K562 (cell line): ENCODE data around the gene EVC. TPM values are rescaled to one million over a fixed set of nuclear protein-coding genes. Genes with fewer than 3 reads are reported as not detected.

Source experiments
- ATAC-seq: fragments of 200-7000 bp; cut with Tn5 transposase; 3 replicates; pipeline ENCODE4 v1.9.1; 2020; ENCODE audit warnings: moderate library complexity
- BruUV-seq: library from RNA; stranded (reverse); fragments of 400-500 nt; replicated peaks from 2 replicates; lab custom pipeline; 2021; lab: Mats Ljungman, UMichigan
- CTCF ChIA-PET: fragments of 300-600 bp; formaldehyde crosslinking; extraction: SDS; loops from one replicate; lab custom pipeline; 2021; ENCODE audit warnings: low intra/inter-chr PET ratio; lab: Yijun Ruan, JAX
- POLR2A ChIA-PET: fragments of 300-600, 350-650 bp; sonication (Branson Sonifier 250); formaldehyde crosslinking; extraction: SDS; loops from one replicate; lab custom pipeline; 2021; ENCODE audit warnings: antibody characterized with exemption, inconsistent platforms; lab: Yijun Ruan, JAX
- DNase-seq, 4 experiments: peaks; one replicate each; pipeline versions ENCODE4 v3.0.0 to v3.0.0-alpha.2; 2011 to 2018; ENCODE audit warnings: low spot score in 3 of 4, mixed read lengths in 3 of 4; ENCODE audit errors: extremely low read depth in 1 of 4
- FAIRE-seq: peaks from 2 replicates; lab custom pipeline; 2011; peaks lifted over from hg19 to GRCh38; lab: Jason Lieb, UNC
- H2AFZ ChIP-seq: 2 replicates; pipeline ENCODE4 v1.6.0; 2011; ENCODE audit warnings: low read depth, low read length, control low read depth, inconsistent platforms
- H3K27ac ChIP-seq: fragments of 200-600 bp; 3 replicates; pipeline ENCODE4 v1.8.0; 2011; ENCODE audit warnings: low read depth, mild to moderate bottlenecking, control low read depth, inconsistent platforms, low read length, moderate library complexity, mixed read lengths; ENCODE audit errors: extremely low read depth
- H3K27me3 ChIP-seq, 2 experiments: fragments of 300-600 bp in 1 of 2; 2 replicates in 1 of 2; 3 replicates in 1 of 2; pipeline versions ENCODE4 v1.6.0 to v1.8.0; 2011; ENCODE audit warnings: inconsistent platforms in 2 of 2, low read length in 2 of 2, mild to moderate bottlenecking in 1 of 2, mixed read lengths in 1 of 2, moderate library complexity in 1 of 2; ENCODE audit not compliant: control insufficient read depth in 2 of 2, insufficient read depth in 2 of 2
- H3K36me3 ChIP-seq: fragments of 300-600 bp; 3 replicates; pipeline ENCODE4 v1.8.0; 2011; ENCODE audit warnings: mild to moderate bottlenecking, low read length, inconsistent platforms; ENCODE audit not compliant: control insufficient read depth, insufficient read depth
- H3K4me1 ChIP-seq, 2 experiments: fragments of 200-600 bp in 1 of 2; replicated peaks in 1 of 2; 2 replicates in 1 of 2; 3 replicates in 1 of 2; pipeline versions ENCODE4 v1.5.1 to v1.8.0; 2011; ENCODE audit warnings: inconsistent platforms in 2 of 2, low read length in 2 of 2, mild to moderate bottlenecking in 1 of 2, mixed read lengths in 1 of 2, moderate library complexity in 1 of 2; ENCODE audit not compliant: control insufficient read depth in 2 of 2, insufficient read depth in 2 of 2
- H3K4me2 ChIP-seq: 2 replicates; pipeline ENCODE4 v1.6.1; 2011; ENCODE audit warnings: low read length, control low read depth, inconsistent platforms, mixed read lengths; ENCODE audit not compliant: insufficient read depth
- H3K4me3 ChIP-seq: fragments of 200-600 bp; sonication (generic), shearing (Covaris generic); 2 replicates; pipeline ENCODE4 v1.5.1; 2016; ENCODE audit warnings: control low read depth, inconsistent platforms
- H3K79me2 ChIP-seq: fragments of 200-600 bp; 3 replicates; pipeline ENCODE4 v1.8.0; 2011; ENCODE audit warnings: low read length, inconsistent platforms; ENCODE audit not compliant: control insufficient read depth, insufficient read depth
- H3K9ac ChIP-seq, 2 experiments: 2 replicates each; pipeline versions ENCODE4 v1.6.0 to v1.6.1; 2011; ENCODE audit warnings: low read depth in 2 of 2, low read length in 2 of 2, control low read depth in 1 of 2, inconsistent platforms in 1 of 2, mild to moderate bottlenecking in 1 of 2, mixed read lengths in 1 of 2; ENCODE audit not compliant: insufficient read depth in 1 of 2
- H3K9me1 ChIP-seq: one replicate; pipeline ENCODE4 v1.6.0; 2011; ENCODE audit warnings: inconsistent platforms, mild to moderate bottlenecking, low read length, moderate library complexity; ENCODE audit not compliant: control insufficient read depth, insufficient read depth
- H3K9me3 ChIP-seq: replicated peaks from 2 replicates; pipeline ENCODE4 v1.5.1; 2011; ENCODE audit warnings: low read depth, low read length, inconsistent platforms; ENCODE audit not compliant: control insufficient read depth, insufficient read depth
- H4K20me1 ChIP-seq: replicated peaks from 2 replicates; pipeline ENCODE4 v1.6.1; 2011; ENCODE audit warnings: low read length, inconsistent platforms, mixed read lengths; ENCODE audit not compliant: control insufficient read depth, insufficient read depth
- ETV6 ChIP-seq, 3 experiments: fragments of 150-350 bp in 1 of 3; sonication (generic) in 1 of 3; formaldehyde crosslinking in 1 of 3; IDR thresholded peaks; 2 replicates each; pipeline versions ENCODE4 v1.6.1 to v1.8.0; 2014 to 2022; ENCODE audit warnings: borderline replicate concordance in 2 of 3, low read depth in 2 of 3, antibody characterized with exemption in 1 of 3, low read length in 1 of 3, mild to moderate bottlenecking in 1 of 3, missing genetic modification reagents in 1 of 3
- IFI16 ChIP-seq: fragments of 250-450 bp; sonication (Bioruptor Pico); IDR thresholded peaks from 2 replicates; pipeline ENCODE4 v2.1.2; 2022; ENCODE audit warnings: mild to moderate bottlenecking, inconsistent platforms
- MEF2D ChIP-seq: conservative IDR thresholded peaks from 2 replicates; pipeline ENCODE4 v1.6.1; 2016; ENCODE audit warnings: low read depth, missing genetic modification characterization, missing compliant biosample characterization
- MIER1 ChIP-seq: fragments of 450-650 bp; IDR thresholded peaks from 2 replicates; pipeline ENCODE4 v1.6.1; 2016; ENCODE audit warnings: antibody characterized with exemption, mild to moderate bottlenecking, low read depth
- MXI1 ChIP-seq: IDR thresholded peaks from 2 replicates; pipeline ENCODE4 v1.6.1; 2011; ENCODE audit warnings: low read depth, mild to moderate bottlenecking, improper control_type of control experiment, low read length
- NFATC3 ChIP-seq: fragments of 450-650 bp; IDR thresholded peaks from 2 replicates; pipeline ENCODE4 v1.6.1; 2017; ENCODE audit warnings: mild to moderate bottlenecking
- RBM25 ChIP-seq: fragments of 200-400 bp; formaldehyde crosslinking; IDR thresholded peaks from 2 replicates; pipeline ENCODE4 v1.6.1; 2018; ENCODE audit warnings: low read length, low read depth, moderate library complexity; ENCODE audit not compliant: severe bottlenecking
- RFX1 ChIP-seq: fragments of 450-650 bp; IDR thresholded peaks from 2 replicates; pipeline ENCODE4 v1.6.1; 2016; ENCODE audit warnings: mild to moderate bottlenecking, moderate library complexity
- STAT5A ChIP-seq: IDR thresholded peaks from 2 replicates; pipeline ENCODE4 v1.6.1; 2012; ENCODE audit warnings: low read length, inconsistent platforms, borderline replicate concordance
- ZFP36 ChIP-seq: fragments of 150-350 bp; IDR thresholded peaks from 2 replicates; pipeline ENCODE4 v1.6.1; 2018; ENCODE audit warnings: low read length, low read depth; ENCODE audit not compliant: partially characterized antibody
- WGBS: fragments of 100-300 bp; shearing (Covaris generic); methylation state at CpG from one replicate; pipeline ENCODE4 v1.1.6; 2016; ENCODE audit warnings: low coverage, mixed read lengths; ENCODE audit not compliant: insufficient coverage; ENCODE audit errors: missing lambda C conversion rate; 5-methylcytosine and 5-hydroxymethylcytosine counted together
- in situ Hi-C: fragments of 300-500 bp; cut with MboI; formaldehyde crosslinking; loops from 4 replicates; pipeline ENCODE4 v1.15.0; 2018; ENCODE audit warnings: inconsistent platforms, mixed read lengths
- intact Hi-C: fragments of 100-400 bp; cut with micrococcal nuclease; formaldehyde crosslinking; loops from 2 replicates; pipeline ENCODE4 v1.14.2; 2022
- polyA plus RNA-seq, 8 experiments: library from polyadenylated mRNA; depleted of rRNA in 4 of 8; stranded (reverse) in 5 of 8; unstranded in 3 of 8; fragments of >200 nt; fragmentation: Nextera tagmentation in 2 of 8; fragmentation: Illumina TruSeq in 1 of 8; extraction: Ambion mirVana in 2 of 8; extraction: Trizol in 1 of 8; gene quantifications; 2 replicates each; pipeline versions ENCODE4 v1.2.1 to v1.2.3, GENCODE V29; 2011 to 2014; ENCODE audit warnings: inconsistent platforms in 1 of 8, missing spikeins in 1 of 8
- total RNA-seq, 7 experiments: library from RNA; depleted of rRNA in 6 of 7; stranded (reverse); fragments of >200 nt in 6 of 7; fragmentation: Illumina TruSeq in 2 of 7; extraction: Trizol in 2 of 7; gene quantifications; 2 replicates each; pipeline versions ENCODE4 v1.2.1 to v1.2.3, GENCODE V29; 2011 to 2021; ENCODE audit warnings: low replicate concordance in 1 of 7
- TF ChIP-seq, protein P1 (sequence below): sonication (generic); formaldehyde crosslinking; IDR thresholded peaks from 2 replicates; pipeline ENCODE4 v1.5.0; 2020; ENCODE audit warnings: missing genetic modification reagents

The EVC gene
- total and polyA plus RNA-seq, 9 of the 15 experiments (the other 6 are each of a cell fraction or from before 2014, with no cell fraction given): 0.03 to 3.2 (median 1.1) TPM

DNA sequence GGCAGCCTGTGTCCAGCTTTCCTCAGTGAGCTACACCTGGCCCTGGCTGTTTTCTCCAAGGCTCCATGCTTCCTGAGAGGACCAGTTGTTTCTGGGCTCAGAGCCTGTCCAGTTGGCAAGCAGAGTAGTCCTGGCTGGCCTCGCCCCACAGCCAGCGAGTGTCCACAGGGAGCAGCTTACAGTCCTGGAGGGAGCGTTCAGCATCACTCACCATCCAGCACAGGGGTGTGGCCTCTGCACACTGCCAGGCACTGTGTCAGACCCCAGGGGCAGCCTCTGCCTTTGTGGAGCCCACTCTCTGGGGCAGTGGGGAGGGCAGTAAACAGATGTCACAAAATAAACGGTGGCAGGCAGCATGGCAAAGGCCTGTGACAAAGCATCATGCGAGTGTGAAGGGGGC, 23.9 kb downstream of the EVC start (continued):
- TF ChIP-seq, protein P1, sequence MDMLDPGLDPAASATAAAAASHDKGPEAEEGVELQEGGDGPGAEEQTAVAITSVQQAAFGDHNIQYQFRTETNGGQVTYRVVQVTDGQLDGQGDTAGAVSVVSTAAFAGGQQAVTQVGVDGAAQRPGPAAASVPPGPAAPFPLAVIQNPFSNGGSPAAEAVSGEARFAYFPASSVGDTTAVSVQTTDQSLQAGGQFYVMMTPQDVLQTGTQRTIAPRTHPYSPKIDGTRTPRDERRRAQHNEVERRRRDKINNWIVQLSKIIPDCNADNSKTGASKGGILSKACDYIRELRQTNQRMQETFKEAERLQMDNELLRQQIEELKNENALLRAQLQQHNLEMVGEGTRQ: no peak
- TF ChIP-seq MEF2D (no peak), IFI16 (CRISPR knock-in tag) (no peak), MXI1 (no peak), MIER1 (no peak), RFX1 (no peak), ETV6 (IDR thresholded peaks at IDR 0.05; ENCODE audit: borderline replicate concordance in 1 of 2, low read depth in 2 of 2, low read length in 1 of 2) (no peak), ETV6 (CRISPR knock-in tag; IDR thresholded peaks at IDR 0.05; ENCODE audit: borderline replicate concordance) (no peak), STAT5A (no peak)

DNA sequence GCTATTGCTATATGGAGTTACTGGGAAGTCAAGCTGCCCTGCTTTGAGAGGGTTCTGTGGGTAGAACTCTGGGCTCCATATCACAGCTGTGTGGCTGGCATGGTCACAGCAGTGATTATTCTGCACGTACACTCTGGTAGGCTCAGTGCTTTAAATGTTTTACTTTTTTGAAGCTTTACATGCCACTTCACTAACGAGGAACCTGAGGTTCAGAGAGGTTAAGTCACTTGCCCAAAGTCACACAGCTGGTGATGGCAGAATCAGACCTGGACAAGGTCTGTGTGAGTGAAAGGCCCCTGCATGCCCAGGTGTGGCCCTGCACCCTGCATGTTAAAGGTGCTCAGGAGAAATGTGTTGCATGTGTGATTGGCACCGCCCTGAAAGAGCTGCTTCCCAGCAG, 24.5 kb downstream of the EVC start:
- Histone ChIP-seq H3K9ac (no peak overlapping the region), H3K36me3 (no peaks in the 10 kb centered on the region), H4K20me1 (no peaks in the 10 kb centered on the region), H3K9me3 (no peaks in the 10 kb centered on the region), H3K4me2 (no peak overlapping the region), H3K27me3 (no peaks in the 10 kb centered on the region; a peak in 1 of 5 replicates), H3K79me2 (no peaks in the 10 kb centered on the region), H2AFZ (no peak overlapping the region), H3K4me3 (no peak overlapping the region), H3K9me1 (no peaks in the 10 kb centered on the region), H3K4me1 (no peaks in the 10 kb centered on the region), H3K27ac (no peak overlapping the region)
- ChIA-PET POLR2A (interaction anchor here (0.5 to 0.8 kb wide), 3 partner anchors 11 to 19 kb away, joined by 3 to 5 read pairs (median 3); no protein-coding TSS in a partner anchor), CTCF (no interaction called here)
- intact Hi-C loops: no loop called here
- DNase-seq (no peak), FAIRE-seq (no peak), ATAC-seq (no peak)
- 13% methylated on average over 3 of the region's 3 CpGs for WGBS
- BruUV-seq: no TSS peak
- TF ChIP-seq RBM25: peak; percentile 50
- TF ChIP-seq NFATC3: no peak
- TF ChIP-seq ZFP36: peak; percentile 56
- in situ Hi-C loops: no loop called here
